Heart left ventricle (tissue), 16 donors: ENCODE data around the gene SDE2. TPM values are rescaled to one million over a fixed set of nuclear protein-coding genes. Genes with fewer than 3 reads are reported as not detected.

Experiments used
- ATAC-seq, 4 donors: fragments of 200-7000 bp; cut with Tn5 transposase; one replicate each; pipeline ENCODE4 v1.9.1; 2020 to 2022; ENCODE audit warnings: moderate library complexity in 4 of 4, mild to moderate bottlenecking in 3 of 4, moderate number of reproducible peaks in 1 of 4
- DNase-seq, 5 donors: peaks; one replicate each; pipeline ENCODE4 v3.0.0-alpha.2; 2020
- H3K27ac ChIP-seq, 12 donors: fragments of 200-600 bp; sonication (generic) in 4 of 12; one replicate each; pipeline versions ENCODE4 v1.5.0 to v1.8.0; 2016 to 2022; ENCODE audit warnings: mild to moderate bottlenecking in 2 of 12
- H3K27me3 ChIP-seq, 9 donors: fragments of 200-600 bp; sonication (generic) in 2 of 9; one replicate each; pipeline versions ENCODE4 v1.5.1 to v1.8.0; 2016 to 2022; ENCODE audit warnings: mild to moderate bottlenecking in 3 of 9
- H3K36me3 ChIP-seq, 9 donors: fragments of 200-600 bp; sonication (generic) in 2 of 9; one replicate each; pipeline versions ENCODE4 v1.5.0 to v1.8.0; 2018 to 2022; ENCODE audit warnings: mild to moderate bottlenecking in 2 of 9
- H3K4me1 ChIP-seq, 12 donors: fragments of 200-600 bp; sonication (generic) in 4 of 12; one replicate each; pipeline versions ENCODE4 v1.5.0 to v1.8.0; 2016 to 2022; ENCODE audit warnings: mild to moderate bottlenecking in 3 of 12
- H3K4me3 ChIP-seq, 12 donors: fragments of 200-600 bp; sonication (generic) in 4 of 12; one replicate each; pipeline versions ENCODE4 v1.5.0 to v1.8.0; 2017 to 2022; ENCODE audit warnings: mild to moderate bottlenecking in 9 of 12, moderate library complexity in 4 of 12
- H3K9me3 ChIP-seq, 12 donors: fragments of 200-600 bp; sonication (generic) in 4 of 12; one replicate each; pipeline versions ENCODE4 v1.5.0 to v1.8.0; 2016 to 2022; ENCODE audit warnings: mild to moderate bottlenecking in 1 of 12
- POLR2A ChIP-seq, 2 donors: fragments of 450-650 bp; IDR thresholded peaks; one replicate each; pipeline ENCODE4 v1.6.1; 2017; ENCODE audit warnings: antibody characterized with exemption in 2 of 2, mild to moderate bottlenecking in 2 of 2, moderate library complexity in 2 of 2
- WGBS, 4 donors: extraction: QIAGEN DNeasy Blood & Tissue Kit in 2 of 4; methylation state at CpG; one replicate each; pipeline versions ENCODE4 v1.1.5 to v1.1.7; 2013 to 2018; 5-methylcytosine and 5-hydroxymethylcytosine counted together
- intact Hi-C, 10 donors: fragments of 100-400 bp; cut with DNase I; formaldehyde crosslinking; loops; one replicate each; pipeline versions ENCODE4 v1.11.1 to v1.14.2; 2022
- polyA plus RNA-seq, 2 donors: library from polyadenylated mRNA; stranded (reverse); fragments of 200-250 nt; gene quantifications; one replicate each; pipeline ENCODE4 v1.2.3, GENCODE V29; 2013
- total RNA-seq, 9 donors: library from RNA; depleted of rRNA in 2 of 9; stranded (reverse); fragments of >200 nt in 2 of 9; fragmentation: NEBNext Ultra II Directional in 3 of 9; extraction: Animal tissue kit (Norgen Biotek cat#: 25700) in 3 of 9; gene quantifications; one replicate each; pipeline versions ENCODE4 v1.1.0 to v1.2.4, GENCODE V29; 2016 to 2023
- TF ChIP-seq, protein P1 (sequence below), 12 donors: fragments of 200-600 bp; sonication (generic) in 4 of 12; IDR thresholded peaks; one replicate each; pipeline versions ENCODE4 v1.5.0 to v1.8.0; 2018 to 2022; ENCODE audit warnings: antibody characterized with exemption in 12 of 12, mild to moderate bottlenecking in 5 of 12
- donor health status: ischemic (EF 13 %, LVEDD 7.1; RV severe dilation, severe dysfunction).
- donor health status: healthy with polysubstance abuse.
- donor health status: DM: no; HTN: yes; CAD: no.
- donor health status: DM: no; HTN: no; CAD: no.
- donor health status: ischemic (EF 25% LVEDD 6.9; RV normal size, moderate dysfunction).
- donor health status: ischemic (EF 25% LVEDD 5.7; RV mildly dilated, moderate dysfunction).
- donor health status: healthy.
- donor health status: DM: yes; HTN: yes; CAD: no.
- donor health status: ischemic (EF 35%, LVEDD 5.7; RV mildly dilated, moderate dysfunction).
- donor health status: nonischemic (EF 11% LVEDD 7.7; RV severe dilation, severe dysfunction).
- donor health status: DM: yes; HTN: yes; CAD: no.
- donor health status: PGD.
- donor health status: ischemic (EF 29% LVEDD 5.4; RV normal size, mild dysfunction).
- donor health status: nonischemic (EF 23%, LVEDD 6.1; RV moderate dilation, normal function).

SDE2 gene
- total and polyA plus RNA-seq, 11 donors = 3.7 to 16.4 (median 12.6) TPM

DNA sequence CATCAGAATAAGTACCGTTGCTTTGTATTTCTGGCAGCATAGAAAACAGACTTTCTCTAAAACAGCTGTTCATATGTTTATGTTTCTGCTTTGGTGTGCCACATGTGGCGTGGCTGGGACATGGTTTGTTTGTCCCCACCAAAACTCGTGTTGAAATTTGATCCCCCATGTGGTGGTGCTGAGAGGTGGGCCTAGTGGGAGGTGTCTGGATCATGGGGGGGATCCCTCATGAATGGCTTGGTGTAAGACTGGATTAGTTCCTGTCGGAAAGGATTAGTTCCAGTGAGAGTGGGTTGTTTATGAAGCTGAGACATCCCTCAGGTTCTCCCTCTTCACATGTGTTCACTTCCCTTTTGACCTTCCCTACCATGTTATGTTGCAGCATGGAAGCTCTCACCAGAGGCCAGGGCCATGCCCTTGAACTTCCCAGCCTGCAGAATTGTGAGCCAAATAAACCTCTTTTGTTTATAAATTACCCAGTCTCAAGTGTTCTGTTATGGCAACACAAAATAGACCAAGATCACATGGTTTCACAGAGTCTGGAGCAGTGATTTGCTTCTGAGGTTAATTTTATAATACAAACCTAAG lies 45.5 kb upstream of the SDE2 start:
- H3K9me3 ChIP-seq = no peaks in the 10 kb centered on the region
- intact Hi-C loops = no loop called here
- DNase-seq = no peak
- peak overlapping the region in 1 of 12 donors; percentile 83 for H3K27ac ChIP-seq
- no peak for TF ChIP-seq POLR2A (IDR thresholded peaks at IDR 0.05)
- TF ChIP-seq, protein P1, sequence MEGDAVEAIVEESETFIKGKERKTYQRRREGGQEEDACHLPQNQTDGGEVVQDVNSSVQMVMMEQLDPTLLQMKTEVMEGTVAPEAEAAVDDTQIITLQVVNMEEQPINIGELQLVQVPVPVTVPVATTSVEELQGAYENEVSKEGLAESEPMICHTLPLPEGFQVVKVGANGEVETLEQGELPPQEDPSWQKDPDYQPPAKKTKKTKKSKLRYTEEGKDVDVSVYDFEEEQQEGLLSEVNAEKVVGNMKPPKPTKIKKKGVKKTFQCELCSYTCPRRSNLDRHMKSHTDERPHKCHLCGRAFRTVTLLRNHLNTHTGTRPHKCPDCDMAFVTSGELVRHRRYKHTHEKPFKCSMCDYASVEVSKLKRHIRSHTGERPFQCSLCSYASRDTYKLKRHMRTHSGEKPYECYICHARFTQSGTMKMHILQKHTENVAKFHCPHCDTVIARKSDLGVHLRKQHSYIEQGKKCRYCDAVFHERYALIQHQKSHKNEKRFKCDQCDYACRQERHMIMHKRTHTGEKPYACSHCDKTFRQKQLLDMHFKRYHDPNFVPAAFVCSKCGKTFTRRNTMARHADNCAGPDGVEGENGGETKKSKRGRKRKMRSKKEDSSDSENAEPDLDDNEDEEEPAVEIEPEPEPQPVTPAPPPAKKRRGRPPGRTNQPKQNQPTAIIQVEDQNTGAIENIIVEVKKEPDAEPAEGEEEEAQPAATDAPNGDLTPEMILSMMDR (IDR thresholded peaks at IDR 0.05) = no peak
- no peaks in the 10 kb centered on the region for H3K27me3 ChIP-seq
- 78 to 88% (median 85%) methylated on average over 4 of the region's 4 CpGs for WGBS, 4 donors
- H3K4me3 ChIP-seq = no peak overlapping the region
- ATAC-seq = no peak
- H3K4me1 ChIP-seq = peaks cover 0 to 36% (median 0%) of the 10 kb centered on the region in 12 donors
- H3K36me3 ChIP-seq = no peaks in the 10 kb centered on the region

DNA sequence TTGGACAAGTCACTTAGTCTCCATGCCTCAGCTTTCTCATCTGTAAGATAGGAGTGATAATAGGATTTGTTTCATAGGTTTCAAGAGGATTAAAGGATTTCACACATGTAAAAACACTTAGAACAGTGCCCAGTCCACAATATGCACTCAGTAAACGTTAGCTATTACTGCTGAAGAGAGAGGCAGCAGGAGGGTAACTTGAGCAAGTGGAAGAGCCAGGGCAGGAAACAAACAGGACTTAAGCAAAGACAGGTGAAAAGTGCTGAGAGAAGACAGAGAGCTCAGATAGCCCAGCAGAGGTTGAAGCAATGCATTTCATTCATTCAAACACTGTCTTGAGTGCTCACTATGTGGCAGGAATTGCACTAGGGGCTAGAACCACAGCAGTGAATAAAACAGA lies 42.3 kb upstream of the SDE2 start:
- DNase-seq (no peak), ATAC-seq (no peak)
- Histone ChIP-seq H3K4me1 (peaks cover 0 to 25% (median 0%) of the 10 kb centered on the region in 12 donors), H3K9me3 (no peaks in the 10 kb centered on the region), H3K4me3 (no peak overlapping the region), H3K27me3 (no peaks in the 10 kb centered on the region), H3K27ac (peak overlapping the region in 1 of 12 donors; percentile 83), H3K36me3 (no peaks in the 10 kb centered on the region)
- intact Hi-C loops = no loop called here
- TF ChIP-seq, protein P1 (IDR thresholded peaks at IDR 0.05) = no peak
- no peak for TF ChIP-seq POLR2A (IDR thresholded peaks at IDR 0.05)
- 38 to 56% (median 46%) methylated on average over 1 of the region's 1 CpG for WGBS, 4 donors

DNA sequence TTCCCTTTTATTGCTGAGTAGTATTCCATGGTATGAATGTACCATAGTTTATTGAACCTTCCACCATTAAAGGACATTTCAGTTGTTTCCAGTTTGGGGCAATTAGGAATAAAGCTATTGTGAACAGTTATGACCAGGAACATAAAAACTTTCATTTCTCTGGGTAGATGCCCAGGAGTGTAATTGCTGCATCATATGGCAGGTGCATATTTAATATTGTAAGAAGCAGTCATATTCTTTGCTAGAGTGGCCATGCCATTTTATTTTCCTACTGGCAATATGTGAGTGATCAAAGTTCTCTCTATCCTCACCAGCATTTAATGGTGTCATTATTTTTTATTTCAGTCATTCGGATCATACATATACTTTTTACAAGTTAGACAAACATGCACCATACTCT lies 39.5 kb upstream of the SDE2 start:
- TF ChIP-seq POLR2A (IDR thresholded peaks at IDR 0.05) = no peak
- TF ChIP-seq, protein P1 (IDR thresholded peaks at IDR 0.05) = no peak
- Histone ChIP-seq H3K27ac (no peak overlapping the region), H3K9me3 (no peaks in the 10 kb centered on the region), H3K36me3 (no peaks in the 10 kb centered on the region), H3K27me3 (no peaks in the 10 kb centered on the region), H3K4me1 (peaks cover 0 to 45% (median 10%) of the 10 kb centered on the region in 12 donors), H3K4me3 (no peak overlapping the region)
- no peak for ATAC-seq
- no peak for DNase-seq
- intact Hi-C loops = no loop called here
- WGBS, 4 donors = 94 to 100% (median 99%) methylated on average over 1 of the region's 1 CpG

DNA sequence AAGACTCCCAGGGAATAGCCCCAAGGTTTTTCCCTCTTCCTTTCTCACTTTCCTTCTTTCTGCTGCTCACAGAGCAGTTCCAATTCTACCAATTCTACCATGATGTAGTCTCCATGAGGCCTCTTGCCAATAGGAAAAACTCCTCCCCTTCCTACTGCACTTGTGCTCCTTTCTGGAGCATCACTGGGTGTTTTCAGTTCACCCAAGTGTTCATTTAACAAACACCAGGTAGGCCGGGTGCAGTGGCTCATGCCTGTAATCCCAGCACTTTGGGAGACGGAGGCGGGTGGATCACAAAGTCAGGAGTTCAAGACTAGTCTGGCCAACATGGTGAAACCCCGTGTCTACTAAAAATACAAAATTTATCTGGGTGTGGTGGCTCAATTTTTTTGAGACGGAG lies 36.8 kb upstream of the SDE2 start:
- Histone ChIP-seq H3K9me3 (no peaks in the 10 kb centered on the region), H3K4me3 (no peak overlapping the region), H3K36me3 (no peaks in the 10 kb centered on the region), H3K27me3 (no peaks in the 10 kb centered on the region), H3K27ac (peak overlapping the region in 2 of 12 donors; percentile 53 to 94), H3K4me1 (peaks cover 0 to 48% (median 10%) of the 10 kb centered on the region in 12 donors)
- intact Hi-C loops = no loop called here
- no peak for ATAC-seq
- 90 to 100% (median 97%) methylated on average over 5 of the region's 5 CpGs for WGBS, 4 donors
- TF ChIP-seq, protein P1 (IDR thresholded peaks at IDR 0.05) = no peak
- no peak for TF ChIP-seq POLR2A (IDR thresholded peaks at IDR 0.05)
- DNase-seq = no peak
